HCT116 (cell line): ENCODE results near the gene FANCG. TPM values are rescaled to one million over a fixed set of nuclear protein-coding genes. Genes with fewer than 3 reads are reported as not detected.

ENCODE experiments used
- ATAC-seq: fragments of 200-7000 bp; cut with Tn5 transposase; 2 replicates; pipeline ENCODE4 v1.9.1; 2020; ENCODE audit warnings: mild to moderate bottlenecking, moderate library complexity
- BruUV-seq: library from RNA; stranded (reverse); fragments of 400-500 nt; replicated peaks from 2 replicates; lab custom pipeline; 2021; lab: Mats Ljungman, UMichigan
- CTCF ChIA-PET: fragments of 300-600 bp; sonication (Branson Sonifier 250); formaldehyde crosslinking; loops from one replicate; lab custom pipeline; 2021; ENCODE audit warnings: antibody characterized with exemption; lab: Charles Lee
- POLR2A ChIA-PET: fragments of 300-600, 350-600 bp; sonication (Branson Sonifier 250); formaldehyde crosslinking; loops from one replicate; lab custom pipeline; 2021; ENCODE audit warnings: antibody characterized with exemption; lab: Charles Lee
- RAD21 ChIA-PET, 2 experiments: fragments of 300-600 bp; sonication (Branson Sonifier 250); formaldehyde crosslinking; loops; one replicate each; lab custom pipeline; 2023; ENCODE audit warnings: low total read pairs in 2 of 2; ENCODE audit not compliant: uncharacterized antibody in 2 of 2, unreplicated experiment in 2 of 2, low non-redundant PET in 1 of 2; lab: Charles Lee
- DNase-seq: peaks from one replicate; pipeline ENCODE4 v3.0.0-alpha.2; 2010; ENCODE audit warnings: low read depth, low spot score
- H2AFZ ChIP-seq: fragments of 200-600 bp; shearing (Covaris generic), sonication (generic); 2 replicates; pipeline ENCODE4 v1.6.1; 2017; ENCODE audit warnings: low read depth, mixed run types, mixed read lengths, antibody characterized with exemption, low read length; ENCODE audit not compliant: poor library complexity, severe bottlenecking
- H3K27ac ChIP-seq: 2 replicates; pipeline ENCODE4 v1.5.1; 2012; ENCODE audit warnings: low read depth, low read length
- H3K27me3 ChIP-seq: fragments of 200-600 bp; sonication (generic); 2 replicates; pipeline ENCODE4 v1.6.1; 2016; ENCODE audit warnings: mixed run types, low read length, mixed read lengths; ENCODE audit not compliant: insufficient read depth
- H3K36me3 ChIP-seq, 2 experiments: fragments of 200-500 bp in 1 of 2; fragments of 200-600 bp in 1 of 2; sonication (Bioruptor generic) in 1 of 2; sonication (generic) in 1 of 2; 2 replicates each; pipeline versions ENCODE4 v1.5.1 to v1.6.1; 2014 to 2016; ENCODE audit warnings: low read length in 2 of 2, inconsistent platforms in 1 of 2, mixed read lengths in 1 of 2, mixed run types in 1 of 2; ENCODE audit not compliant: insufficient read depth in 2 of 2, control insufficient read depth in 1 of 2
- H3K4me1 ChIP-seq, 2 experiments: fragments of 200-600 bp in 1 of 2; sonication (generic) in 1 of 2; 2 replicates each; pipeline versions ENCODE4 v1.5.1 to v1.6.1; 2012 to 2017; ENCODE audit warnings: low read length in 2 of 2, inconsistent platforms in 1 of 2, mild to moderate bottlenecking in 1 of 2, mixed read lengths in 1 of 2, mixed run types in 1 of 2, moderate library complexity in 1 of 2; ENCODE audit not compliant: insufficient read depth in 2 of 2, control insufficient read depth in 1 of 2
- H3K4me2 ChIP-seq: fragments of 200-600 bp; sonication (generic); 2 replicates; pipeline ENCODE4 v1.6.1; 2017; ENCODE audit warnings: mixed run types, low read length, mixed read lengths
- H3K4me3 ChIP-seq, 2 experiments: fragments of 200-600 bp in 1 of 2; sonication (generic) in 1 of 2; replicated peaks in 1 of 2; 2 replicates each; pipeline ENCODE4 v1.5.1; 2011 to 2016; ENCODE audit warnings: low read length in 2 of 2, control low read depth in 1 of 2, low read depth in 1 of 2, mild to moderate bottlenecking in 1 of 2, mixed read lengths in 1 of 2, mixed run types in 1 of 2
- H3K79me2 ChIP-seq: fragments of 200-600 bp; sonication (generic); 2 replicates; pipeline ENCODE4 v1.6.1; 2017; ENCODE audit warnings: mild to moderate bottlenecking, mixed run types, low read length, moderate library complexity, mixed read lengths; ENCODE audit not compliant: insufficient read depth
- H3K9ac ChIP-seq: fragments of 200-600 bp; sonication (generic); 2 replicates; pipeline ENCODE4 v1.6.1; 2016; ENCODE audit warnings: low read length, mixed read lengths
- H3K9me2 ChIP-seq: fragments of 200-600 bp; sonication (generic), shearing (Covaris generic); 2 replicates; pipeline ENCODE4 v1.6.1; 2017; ENCODE audit warnings: mixed run types, mild to moderate bottlenecking, moderate library complexity; ENCODE audit not compliant: insufficient read depth
- H3K9me3 ChIP-seq, 2 experiments: fragments of 200-500 bp in 1 of 2; fragments of 200-600 bp in 1 of 2; sonication (Bioruptor generic) in 1 of 2; sonication (generic) in 1 of 2; 2 replicates each; pipeline ENCODE4 v1.6.1; 2014 to 2017; ENCODE audit warnings: low read length in 2 of 2, mixed read lengths in 2 of 2, inconsistent platforms in 1 of 2, low read depth in 1 of 2, mild to moderate bottlenecking in 1 of 2, mixed run types in 1 of 2, moderate library complexity in 1 of 2; ENCODE audit not compliant: control insufficient read depth in 1 of 2, insufficient read depth in 1 of 2
- H4K20me1 ChIP-seq: fragments of 200-600 bp; sonication (generic), shearing (Covaris generic); 2 replicates; pipeline ENCODE4 v1.6.1; 2017; ENCODE audit warnings: mixed run types, mild to moderate bottlenecking, moderate library complexity; ENCODE audit not compliant: insufficient read depth
- ELF1 ChIP-seq: IDR thresholded peaks from 2 replicates; pipeline ENCODE4 v1.6.1; 2012; ENCODE audit warnings: low read depth, borderline replicate concordance
- EZH2 ChIP-seq: fragments of 200-600 bp; sonication (generic); IDR thresholded peaks from 2 replicates; pipeline ENCODE4 v1.6.1; 2017; ENCODE audit warnings: antibody characterized with exemption, mixed run types
- JUND ChIP-seq: IDR thresholded peaks from 2 replicates; pipeline ENCODE4 v1.6.1; 2012
- SIN3A ChIP-seq: IDR thresholded peaks from 2 replicates; pipeline ENCODE4 v1.6.1; 2012; ENCODE audit warnings: low read depth
- SP1 ChIP-seq: IDR thresholded peaks from 2 replicates; pipeline ENCODE4 v1.6.1; 2012; ENCODE audit warnings: low read depth
- TCF7L2 ChIP-seq: IDR thresholded peaks from 2 replicates; pipeline ENCODE4 v1.7.0; 2011; ENCODE audit warnings: borderline replicate concordance, inconsistent platforms; ENCODE audit not compliant: insufficient read depth, insufficient read length; ENCODE audit errors: extremely low read depth
- YY1 ChIP-seq: IDR thresholded peaks from 2 replicates; pipeline ENCODE4 v1.6.1; 2011; ENCODE audit warnings: low read length, low read depth, moderate library complexity, mild to moderate bottlenecking; ENCODE audit not compliant: insufficient replicate concordance; ENCODE audit errors: extremely low read depth
- ZBTB33 ChIP-seq: IDR thresholded peaks from 2 replicates; pipeline ENCODE4 v1.6.1; 2011; ENCODE audit warnings: mild to moderate bottlenecking, low read length, moderate library complexity; ENCODE audit not compliant: insufficient replicate concordance; ENCODE audit errors: extremely low read depth
- intact Hi-C: fragments of 100-400 bp; cut with micrococcal nuclease; formaldehyde crosslinking; loops from 2 replicates; pipeline ENCODE4 v1.10.0; 2022
- total RNA-seq: library from RNA; stranded (reverse); gene quantifications from one replicate; pipeline ENCODE4 v1.2.1, GENCODE V29; 2021; ENCODE audit not compliant: unreplicated experiment

The FANCG gene
- total RNA-seq, 1 experiment from 2014 or later: 82.3 TPM

DNA sequence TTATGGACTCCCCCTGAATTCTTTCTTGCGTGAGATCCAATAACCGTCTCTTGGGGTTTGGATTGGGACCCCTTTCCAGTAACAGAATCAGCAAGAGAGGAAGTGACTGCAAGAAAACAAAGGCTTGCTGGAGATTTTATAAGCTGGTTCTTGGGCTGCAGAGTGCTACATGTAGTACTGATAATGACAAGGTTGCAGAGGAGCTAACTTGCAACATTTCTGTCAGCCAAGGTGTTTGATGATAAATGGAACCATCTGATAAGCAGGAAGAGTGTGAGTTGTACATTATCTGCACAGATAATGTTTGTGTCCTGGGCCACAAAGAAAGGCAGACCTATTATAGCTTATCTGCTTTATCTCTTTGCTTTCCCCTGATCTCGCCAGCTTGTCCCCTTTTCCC, 53.1 kb downstream of the FANCG start:
- Histone ChIP-seq H3K27ac (no peak overlapping the region), H4K20me1 (no peaks in the 10 kb centered on the region), H3K4me3 (no peak overlapping the region), H2AFZ (no peak overlapping the region), H3K79me2 (no peaks in the 10 kb centered on the region), H3K4me1 (peaks cover 4 to 23% of the 10 kb centered on the region in 2 experiments; a peak in 2 of 4 replicates), H3K36me3 (no peaks in the 10 kb centered on the region), H3K9ac (no peak overlapping the region), H3K4me2 (peak overlapping the region; percentile 38), H3K9me2 (no peaks in the 10 kb centered on the region), H3K27me3 (no peaks in the 10 kb centered on the region), H3K9me3 (no peaks in the 10 kb centered on the region)
- ChIA-PET CTCF (interaction anchor here (0.9 to 2.1 kb wide), 2 partner anchors 32 to 41 kb away, joined by 4 read pairs; no protein-coding TSS in a partner anchor), RAD21 (no interaction called here), POLR2A (no interaction called here)
- no peak for DNase-seq
- ATAC-seq: peak; percentile 8; the same call in 1 of the 2 replicates
- no peak for TF ChIP-seq ELF1
- TF ChIP-seq YY1: no peak
- TF ChIP-seq TCF7L2: no peak
- TF ChIP-seq ZBTB33: no peak
- TF ChIP-seq EZH2: no peak
- no peak for TF ChIP-seq SIN3A
- no peak for TF ChIP-seq SP1
- no peak for TF ChIP-seq JUND
- no TSS peak for BruUV-seq
- intact Hi-C loops: no loop called here

Other genes with a start within 250 kb of the FANCG start
- 0.47 TPM for gene PHF24, start 121.7 kb downstream of the FANCG start, total RNA-seq
- 3.6 TPM for gene DNAJB5, start 90.2 kb downstream of the FANCG start, total RNA-seq
- gene VCP, start 7.3 kb downstream of the FANCG start, total RNA-seq: 170 TPM
- gene PIGO, start 16.6 kb upstream of the FANCG start, total RNA-seq: 24.0 TPM
- gene STOML2, start 23.2 kb upstream of the FANCG start, total RNA-seq: 245 TPM
- 10.2 TPM for gene ATOSB, start 35.9 kb upstream of the FANCG start, total RNA-seq
- 17.6 TPM for gene UNC13B, start 82.1 kb upstream of the FANCG start, total RNA-seq